H1 (cell line): ENCODE measurements around the gene AIDA. TPM values are rescaled to one million over a fixed set of nuclear protein-coding genes. Genes with fewer than 3 reads are reported as not detected.

Experiments used
- BRCA1 ChIP-seq: IDR thresholded peaks from 2 replicates; pipeline ENCODE4 v1.6.1; 2012; ENCODE audit warnings: low read depth, low read length, improper control_type of control experiment
- CHD7 ChIP-seq: fragments of 300-600 bp; sonication (generic); IDR thresholded peaks from 2 replicates; pipeline ENCODE4 v1.7.1; 2012; ENCODE audit warnings: low read length, moderate library complexity, mild to moderate bottlenecking, inconsistent platforms; ENCODE audit not compliant: insufficient replicate concordance
- FOSL1 ChIP-seq: IDR thresholded peaks from 2 replicates; pipeline ENCODE4 v1.6.1; 2011; ENCODE audit warnings: mild to moderate bottlenecking, low read depth, low read length, moderate library complexity; ENCODE audit not compliant: insufficient read depth
- GABPA ChIP-seq: IDR thresholded peaks from 2 replicates; pipeline ENCODE4 v1.6.1; 2011; ENCODE audit warnings: mild to moderate bottlenecking, low read length, moderate library complexity, borderline replicate concordance; ENCODE audit not compliant: insufficient read depth
- SP2 ChIP-seq: IDR thresholded peaks from 2 replicates; pipeline ENCODE4 v1.6.1; 2012; ENCODE audit warnings: mild to moderate bottlenecking, low read length, inconsistent platforms
- polyA plus RNA-seq, 7 experiments: library from polyadenylated mRNA; depleted of rRNA in 3 of 7; stranded (reverse) in 5 of 7; unstranded in 2 of 7; fragments of >200 nt in 5 of 7; fragments of 200-250 nt in 2 of 7; gene quantifications; 1 replicate in 5 of 7; 2 replicates in 1 of 7; 4 replicates in 1 of 7; pipeline versions ENCODE4 v1.2.1 to v1.2.3, GENCODE V29; 2011 to 2013; ENCODE audit warnings: missing spikeins in 2 of 7, mixed read lengths in 2 of 7
- total RNA-seq: library from RNA; stranded (reverse); fragmentation: NEBNext Ultra II Directional; extraction: Animal tissue kit (Norgen Biotek cat#: 25700); gene quantifications from 2 replicates; pipeline ENCODE4 v1.2.1, GENCODE V29; 2021

AIDA gene
- total and polyA plus RNA-seq, 2 of the 8 experiments (the other 6 are each of a cell fraction or from before 2014, with no cell fraction given) = 52.5 to 103 TPM

DNA sequence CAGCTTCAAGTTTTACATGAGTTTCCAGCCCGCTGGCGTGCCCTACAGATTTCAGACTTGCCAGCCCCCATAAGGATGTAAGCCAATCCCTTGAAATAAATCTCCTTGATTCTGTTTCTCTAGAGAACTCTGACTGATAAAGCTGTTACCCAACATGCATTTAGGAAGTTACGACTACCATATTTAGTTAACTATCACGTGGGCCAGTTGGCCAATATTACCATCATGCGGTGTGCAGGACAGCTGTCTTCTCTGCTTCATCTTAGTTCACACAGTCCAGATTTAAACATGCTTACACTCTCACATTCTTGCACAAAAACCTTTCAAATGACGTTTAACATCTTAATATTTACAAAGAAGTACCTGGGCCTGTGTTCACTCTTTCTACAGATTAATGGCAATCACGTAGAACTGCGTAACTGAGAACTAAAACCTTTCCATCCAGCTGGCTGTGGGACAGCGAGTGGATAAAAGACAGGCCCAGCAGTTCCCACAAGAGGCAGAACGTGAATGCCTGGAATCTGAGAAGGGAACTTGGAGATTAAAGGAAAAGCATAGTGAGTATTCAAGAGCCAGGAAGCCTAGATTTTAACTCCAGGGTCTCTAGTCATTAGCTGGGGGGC is 45.5 kb upstream of the AIDA start (continued):
- no peak for TF ChIP-seq CHD7
- TF ChIP-seq SP2 = no peak
- no peak for TF ChIP-seq GABPA
- TF ChIP-seq FOSL1 = no peak
- TF ChIP-seq BRCA1 = no peak
